ENCODE data around the gene TBC1D9. TPM values are rescaled to one million over a fixed set of nuclear protein-coding genes. Genes with fewer than 3 reads are reported as not detected.

Gene TBC1D9
- total RNA-seq, 1 donor from 2014 or later, result 25.5 TPM

GRCh38 chr4:140622333-140622958 lies 133.7 kb downstream of the TBC1D9 start:
- intact Hi-C loops (cut with DNase I), result no loop called here
- no peaks in the 10 kb centered on the region for H3K9me3 ChIP-seq
- H3K4me3 ChIP-seq, result no peak overlapping the region
- no peaks in the 10 kb centered on the region for H3K4me1 ChIP-seq
- TF ChIP-seq CTCF (IDR thresholded peaks at IDR 0.05), result no peak
- no peak overlapping the region for H3K27ac ChIP-seq
- no peaks in the 10 kb centered on the region for H3K27me3 ChIP-seq
- peaks cover 36 to 46% of the 10 kb centered on the region in 2 donors for H3K36me3 ChIP-seq
- no peak for DNase-seq (ENCODE audit: low spot score in 2 of 2)

GRCh38 chr4:140621161-140621560 lies 135.0 kb downstream of the TBC1D9 start:
- Histone ChIP-seq H3K27me3 (no peaks in the 10 kb centered on the region), H3K4me3 (no peak overlapping the region), H3K4me1 (no peaks in the 10 kb centered on the region), H3K36me3 (peaks cover 32 to 38% of the 10 kb centered on the region in 2 donors), H3K9me3 (no peaks in the 10 kb centered on the region), H3K27ac (no peak overlapping the region)
- no peak for DNase-seq (ENCODE audit: low spot score in 2 of 2)
- TF ChIP-seq CTCF (IDR thresholded peaks at IDR 0.05), result no peak
- intact Hi-C loops (cut with DNase I), result no loop called here

GRCh38 chr4:140617499-140618248 lies 138.5 kb downstream of the TBC1D9 start:
- intact Hi-C loops (cut with DNase I), result no loop called here
- Histone ChIP-seq H3K4me3 (no peak overlapping the region), H3K27me3 (no peaks in the 10 kb centered on the region), H3K36me3 (peaks cover 8% of the 10 kb centered on the region in 2 donors), H3K27ac (no peak overlapping the region), H3K9me3 (no peaks in the 10 kb centered on the region), H3K4me1 (no peaks in the 10 kb centered on the region)
- DNase-seq (ENCODE audit: low spot score in 2 of 2), result no peak
- no peak for TF ChIP-seq CTCF (IDR thresholded peaks at IDR 0.05)

- DNase-seq (ENCODE audit: low spot score in 2 of 2), result no peak
- Histone ChIP-seq H3K27me3 (no peaks in the 10 kb centered on the region), H3K4me1 (no peaks in the 10 kb centered on the region), H3K36me3 (no peaks in the 10 kb centered on the region), H3K4me3 (no peak overlapping the region), H3K27ac (no peak overlapping the region), H3K9me3 (no peaks in the 10 kb centered on the region)
- TF ChIP-seq CTCF (IDR thresholded peaks at IDR 0.05), result no peak
- intact Hi-C loops (cut with DNase I), result no loop called here
Observed at GRCh38 chr4:140615451-140615850, 140.7 kb downstream of the TBC1D9 start.

- intact Hi-C loops (cut with DNase I), result no loop called here
- Histone ChIP-seq H3K36me3 (no peaks in the 10 kb centered on the region), H3K4me1 (no peaks in the 10 kb centered on the region)
Observed at GRCh38 chr4:140612357-140612756, 143.8 kb downstream of the TBC1D9 start.

More at GRCh38 chr4:140612357-140612756, 143.8 kb downstream of the TBC1D9 start:
- no peak for DNase-seq (ENCODE audit: low spot score in 2 of 2)
- no peaks in the 10 kb centered on the region for H3K9me3 ChIP-seq
- no peaks in the 10 kb centered on the region for H3K27me3 ChIP-seq
- TF ChIP-seq CTCF (IDR thresholded peaks at IDR 0.05), result no peak
- no peak overlapping the region for H3K27ac ChIP-seq
- no peak overlapping the region for H3K4me3 ChIP-seq
